Measurements from ENCODE around the gene EEIG1.

EEIG1 gene

DNA sequence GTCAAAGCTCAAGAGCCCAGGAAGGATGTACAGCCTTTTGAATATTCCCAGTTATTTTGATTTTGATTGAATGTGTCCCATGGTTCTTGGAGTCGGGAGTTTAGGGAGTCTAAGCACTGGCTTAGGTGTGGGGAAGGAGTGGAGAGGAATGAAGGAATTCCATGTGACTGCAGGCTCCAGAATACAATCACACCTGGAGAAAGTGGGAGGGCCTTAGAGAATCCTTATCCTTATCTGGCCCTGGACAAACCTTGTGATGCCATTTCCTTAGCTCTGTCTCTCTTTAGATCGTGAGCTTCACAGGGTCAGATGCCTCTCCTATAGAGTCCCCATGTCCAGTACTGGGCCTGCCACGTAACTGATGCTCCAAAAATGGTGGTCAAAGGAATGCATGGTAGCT is 4.2 kb upstream of the EEIG1 start:
- Mint-ChIP-seq H3K4me1 (peaks cover 32% of the 10 kb centered on the region), H3K9me3 (no peaks in the 10 kb centered on the region), H3K27ac (no peak overlapping the region), H3K4me3 (no peak overlapping the region), H3K36me3 (ENCODE audit: low read depth) (no peaks in the 10 kb centered on the region), H3K27me3 (no peaks in the 10 kb centered on the region)
- ATAC-seq = no peak
- DNase-seq = no peak

DNA sequence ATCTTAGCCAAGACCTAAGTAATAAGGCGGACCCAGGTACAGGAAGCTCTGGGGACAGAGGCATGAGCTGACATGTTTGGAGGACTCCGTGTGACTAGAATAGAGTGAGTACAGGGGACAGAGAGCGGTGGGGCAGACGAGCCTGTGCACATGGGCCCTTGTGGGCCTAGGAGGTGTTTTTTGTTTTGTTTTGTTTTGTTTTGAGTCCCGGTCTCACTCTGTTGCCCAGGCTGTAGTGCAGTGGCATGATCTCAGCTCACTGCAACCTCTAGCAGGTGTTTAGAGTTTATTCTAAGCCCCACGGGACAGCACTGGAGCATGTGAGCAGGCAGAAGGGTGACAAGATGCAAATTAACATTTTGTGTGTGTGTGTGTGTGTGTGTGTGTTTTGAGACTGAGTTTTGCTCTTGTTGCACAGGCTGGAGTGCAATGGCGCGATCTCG is 3.1 kb upstream of the EEIG1 start:
- Mint-ChIP-seq H3K27me3 (no peaks in the 10 kb centered on the region), H3K4me1 (peaks cover 38% of the 10 kb centered on the region), H3K27ac (peak overlapping the region; percentile 77), H3K36me3 (ENCODE audit: low read depth) (no peaks in the 10 kb centered on the region), H3K9me3 (no peaks in the 10 kb centered on the region), H3K4me3 (peak overlapping the region; percentile 5)
- DNase-seq (no peak), ATAC-seq (no peak)

DNA sequence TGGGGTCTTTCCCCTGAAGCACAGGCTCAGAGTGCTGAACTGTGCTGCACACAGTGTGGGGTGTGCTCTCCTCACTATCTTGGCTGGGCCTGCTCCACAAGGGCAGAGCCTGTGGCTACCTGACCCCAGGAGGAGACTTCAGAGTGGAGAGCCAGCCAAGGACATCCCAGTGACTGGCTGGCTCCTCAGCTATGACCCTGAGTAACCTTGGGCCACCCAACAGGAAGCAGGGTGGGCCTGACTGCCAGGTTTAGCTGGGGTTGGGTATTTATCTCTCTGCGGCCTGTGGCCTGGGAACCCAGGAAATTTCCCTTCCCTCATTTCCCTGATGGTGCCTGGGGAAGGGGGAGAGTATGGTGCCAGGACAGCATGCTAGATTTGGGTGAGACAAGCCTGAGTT is 2.1 kb upstream of the EEIG1 start:
- Mint-ChIP-seq H3K9me3 (no peaks in the 10 kb centered on the region), H3K4me3 (peak overlapping the region; percentile 47), H3K4me1 (peaks cover 43% of the 10 kb centered on the region), H3K27me3 (no peaks in the 10 kb centered on the region), H3K36me3 (ENCODE audit: low read depth) (no peaks in the 10 kb centered on the region), H3K27ac (peak overlapping the region; percentile 95)
- DNase-seq (no peak), ATAC-seq (no peak)

DNA sequence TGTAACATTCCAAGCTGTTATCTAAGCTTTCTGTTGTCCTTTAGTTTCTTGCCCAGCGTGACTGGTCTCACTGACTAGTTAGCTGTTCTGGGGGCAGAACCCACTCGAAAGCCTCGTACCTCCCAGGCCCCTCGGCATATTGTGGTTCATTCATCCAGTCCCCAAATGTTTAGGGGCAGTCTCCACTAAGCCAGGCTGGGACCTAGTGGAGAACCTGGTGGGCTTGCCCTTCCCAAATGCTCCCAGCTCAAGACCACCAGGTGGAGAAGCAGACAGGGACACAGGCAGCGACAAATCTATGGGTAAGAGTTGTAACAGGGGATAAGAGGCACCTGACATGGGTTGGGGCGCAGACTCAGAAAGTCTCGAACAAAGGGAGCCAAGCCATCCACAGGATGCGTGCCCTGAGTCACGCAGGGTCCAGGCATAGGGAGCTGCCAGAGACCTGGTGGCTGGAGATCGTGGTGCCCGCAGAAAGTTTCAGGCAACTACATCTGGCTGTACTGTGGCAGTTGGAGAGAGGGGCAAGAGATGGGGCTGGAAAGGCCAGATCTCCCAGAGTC is 851 bp upstream of the EEIG1 start:
- ATAC-seq (no peak), DNase-seq (peak; percentile 65)
- Mint-ChIP-seq H3K36me3 (ENCODE audit: low read depth) (no peaks in the 10 kb centered on the region), H3K27me3 (no peaks in the 10 kb centered on the region), H3K4me3 (peak overlapping the region; percentile 86), H3K9me3 (no peaks in the 10 kb centered on the region), H3K4me1 (peaks cover 55% of the 10 kb centered on the region), H3K27ac (peak overlapping the region; percentile 95)

DNA sequence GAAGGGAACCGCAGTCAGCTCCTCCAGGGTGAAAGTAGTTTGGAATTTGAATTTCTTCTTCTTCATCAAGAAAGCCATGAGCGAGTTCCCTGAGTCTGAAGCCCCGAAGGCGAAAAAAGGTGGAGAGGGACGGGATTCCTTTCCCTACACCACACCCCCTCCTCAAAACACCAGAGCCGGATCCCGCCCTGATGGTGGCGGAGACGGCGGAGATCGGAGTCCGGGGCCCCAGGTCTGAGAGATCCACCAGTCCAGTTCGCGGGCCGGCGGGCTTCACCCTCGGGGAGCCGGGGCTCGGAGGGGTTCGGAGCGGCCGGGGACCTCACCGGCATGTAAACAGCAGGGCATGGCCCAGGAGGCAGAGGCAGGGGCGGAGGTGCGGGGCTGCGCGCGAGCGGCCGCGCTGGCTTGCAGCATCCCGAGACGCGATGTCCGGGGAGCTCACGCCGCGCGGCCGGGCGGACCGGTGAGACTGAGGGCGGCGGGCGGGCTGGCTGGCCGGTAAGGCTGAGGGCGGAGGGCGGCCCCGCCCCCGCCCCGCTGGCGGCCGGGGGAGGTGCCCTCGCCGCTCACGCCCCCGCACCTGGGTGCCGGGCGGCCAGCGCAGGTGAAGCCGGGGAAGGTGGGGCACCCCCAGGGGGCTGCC is 606 bp downstream of the EEIG1 start:
- Mint-ChIP-seq H3K27ac (peak overlapping the region; percentile 72), H3K4me3 (peak overlapping the region; percentile 91), H3K4me1 (peaks cover 70% of the 10 kb centered on the region), H3K9me3 (no peaks in the 10 kb centered on the region), H3K27me3 (no peaks in the 10 kb centered on the region), H3K36me3 (ENCODE audit: low read depth) (no peaks in the 10 kb centered on the region)
- peak; percentile 58 for DNase-seq
- ATAC-seq = peak; percentile 4

DNA sequence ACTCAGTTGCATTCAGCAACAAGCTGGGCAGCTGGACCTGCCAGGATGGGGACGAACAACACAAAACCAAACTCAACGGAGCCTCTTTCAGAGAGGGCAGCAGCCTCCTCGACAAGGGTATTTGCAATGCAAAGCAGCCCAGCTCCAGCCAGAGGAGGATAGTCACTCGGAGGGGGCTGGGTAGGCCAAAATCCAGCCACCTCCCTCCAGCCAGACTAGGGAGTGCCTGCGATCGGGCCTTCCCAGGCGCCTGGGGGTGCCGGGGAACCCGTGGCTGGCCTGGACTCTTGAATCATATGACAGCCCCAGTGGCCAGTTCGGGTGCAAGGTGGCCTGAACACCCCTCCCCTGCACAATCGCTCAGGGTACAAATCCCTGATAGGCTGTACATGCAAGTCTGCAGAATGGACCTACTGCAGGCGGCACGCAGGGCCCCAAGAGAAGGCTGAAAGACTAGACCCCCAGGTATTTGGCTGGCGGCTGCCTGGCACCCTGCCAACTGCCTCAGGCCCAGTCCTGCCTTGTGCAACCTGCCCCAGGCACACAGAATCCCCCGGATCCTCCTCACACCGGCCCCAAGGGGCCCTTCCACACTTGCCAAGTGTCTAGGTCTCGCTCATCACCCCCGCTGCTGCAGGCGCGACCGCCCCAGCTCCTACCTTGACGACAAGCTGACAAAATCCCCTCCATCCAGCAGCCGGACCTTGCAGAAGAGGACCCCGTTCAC is 1.3 kb downstream of the EEIG1 start:
- no peaks in the 10 kb centered on the region for H3K36me3 Mint-ChIP-seq (ENCODE audit: low read depth)
- H3K9me3 Mint-ChIP-seq = no peaks in the 10 kb centered on the region
- peak overlapping the region; percentile 88 for H3K27ac Mint-ChIP-seq
- H3K4me3 Mint-ChIP-seq = peak overlapping the region; percentile 91
- no peaks in the 10 kb centered on the region for H3K27me3 Mint-ChIP-seq
- H3K4me1 Mint-ChIP-seq = peaks cover 74% of the 10 kb centered on the region
- DNase-seq = peak; percentile 42
- ATAC-seq = no peak

DNA sequence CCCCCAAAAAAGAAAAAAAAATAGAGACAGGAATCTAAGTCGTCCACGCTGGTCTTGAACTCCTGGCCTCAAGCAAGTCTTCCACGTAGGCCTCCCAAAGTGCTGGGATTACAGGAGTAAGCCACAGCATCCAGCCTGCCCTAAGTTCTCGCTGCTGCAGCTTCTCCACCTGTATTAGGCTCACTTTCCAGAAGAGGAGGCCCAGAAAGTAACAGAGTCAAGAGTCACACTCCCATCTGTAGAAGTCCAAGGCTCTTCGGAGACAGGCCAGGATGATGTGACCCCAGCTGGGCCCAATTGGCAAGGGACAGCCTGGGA is 1.8 kb downstream of the EEIG1 start:
- H3K4me1 Mint-ChIP-seq = peaks cover 78% of the 10 kb centered on the region

DNA sequence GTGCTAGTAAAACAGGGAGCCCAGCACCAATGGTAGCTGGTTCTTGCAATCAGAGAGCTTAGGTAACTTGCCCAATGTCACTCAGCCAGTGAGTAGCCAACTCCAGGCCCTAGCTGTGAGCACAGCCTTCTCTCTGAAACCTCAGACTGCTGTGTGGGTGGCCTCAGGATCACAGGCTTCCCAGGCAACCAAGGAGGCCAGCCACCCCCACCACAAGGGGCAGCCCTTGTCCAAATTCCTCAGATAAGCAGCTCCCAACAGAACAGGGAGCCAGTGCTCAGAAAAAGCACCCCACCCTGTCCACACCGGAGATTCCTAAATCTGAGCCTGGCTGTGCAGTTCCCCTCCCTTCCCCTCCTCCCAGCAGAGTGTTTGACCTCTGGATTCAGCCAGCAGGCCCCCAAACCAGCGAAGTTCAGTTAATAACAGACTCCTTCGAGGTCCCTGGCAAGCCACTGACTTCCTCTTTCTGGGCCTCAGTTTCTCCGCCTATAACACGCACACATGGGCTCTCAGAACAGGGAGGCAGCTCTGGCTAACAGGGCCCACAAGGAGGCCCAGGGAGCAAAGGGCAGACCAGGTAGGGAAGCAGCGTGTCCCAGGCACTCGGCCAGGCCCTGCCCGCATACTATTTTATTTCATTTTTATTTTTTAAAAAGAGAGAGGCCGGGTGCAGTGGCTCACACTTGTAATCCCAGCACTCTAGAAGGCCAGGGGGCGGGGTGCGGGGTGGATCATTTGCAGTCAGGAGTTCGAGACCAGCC is 2.7 kb downstream of the EEIG1 start:
- no peaks in the 10 kb centered on the region for H3K27me3 Mint-ChIP-seq
- DNase-seq = peak; percentile 34
- H3K4me3 Mint-ChIP-seq = peak overlapping the region; percentile 91
- H3K36me3 Mint-ChIP-seq (ENCODE audit: low read depth) = no peaks in the 10 kb centered on the region
- H3K9me3 Mint-ChIP-seq = no peaks in the 10 kb centered on the region
- peak overlapping the region; percentile 88 for H3K27ac Mint-ChIP-seq
- no peak for ATAC-seq
- H3K4me1 Mint-ChIP-seq = peaks cover 77% of the 10 kb centered on the region

More for the DNA sequence above, 1.8 kb downstream of the EEIG1 start:
- H3K4me3 Mint-ChIP-seq = peak overlapping the region; percentile 91
- peak overlapping the region; percentile 88 for H3K27ac Mint-ChIP-seq
- no peaks in the 10 kb centered on the region for H3K27me3 Mint-ChIP-seq
- ATAC-seq = no peak
- no peak for DNase-seq
- no peaks in the 10 kb centered on the region for H3K36me3 Mint-ChIP-seq (ENCODE audit: low read depth)
- no peaks in the 10 kb centered on the region for H3K9me3 Mint-ChIP-seq

DNA sequence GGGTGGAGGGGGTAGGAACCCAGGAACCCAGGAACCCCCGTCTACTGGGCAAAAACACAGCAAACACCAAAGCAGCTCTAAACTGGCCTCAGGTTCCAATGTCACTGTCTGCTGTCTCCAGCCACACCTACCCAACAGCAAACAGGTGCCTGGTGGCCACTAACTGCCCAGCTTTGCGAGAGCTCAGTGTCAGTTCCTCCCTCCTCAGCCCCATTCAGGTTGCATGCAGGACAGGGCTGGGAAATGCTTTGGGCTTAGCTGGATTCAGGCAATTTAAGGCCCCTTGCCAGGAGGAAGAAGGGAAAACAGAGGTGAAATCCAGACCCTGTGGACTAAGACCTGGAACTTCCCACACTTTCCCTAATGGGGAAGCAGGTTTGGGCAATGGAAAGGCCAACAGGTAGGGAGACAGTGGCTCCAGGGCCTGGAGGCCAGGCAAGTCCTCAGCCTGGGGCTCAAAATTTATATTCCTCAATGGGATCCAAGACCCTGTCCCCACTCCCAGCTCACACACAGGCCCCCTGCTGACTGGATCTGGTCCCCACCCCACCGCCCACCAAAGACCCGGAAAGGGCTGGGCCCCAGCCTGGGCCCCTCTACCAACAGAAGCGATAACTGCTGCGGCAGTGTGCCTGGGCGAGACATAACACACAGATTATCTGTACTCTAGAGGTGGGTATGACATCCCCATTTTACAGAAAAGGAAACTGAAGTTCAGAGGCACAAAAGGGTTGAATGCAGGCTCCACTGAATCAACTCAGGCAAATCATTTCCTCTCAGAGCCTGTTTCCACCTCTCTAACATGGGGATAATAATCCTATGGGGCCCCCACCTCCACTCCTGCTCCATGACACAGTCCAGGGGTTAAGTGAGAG is 3.5 kb downstream of the EEIG1 start:
- Mint-ChIP-seq H3K27ac (peak overlapping the region; percentile 88), H3K36me3 (ENCODE audit: low read depth) (no peaks in the 10 kb centered on the region), H3K4me3 (peak overlapping the region; percentile 91), H3K27me3 (no peaks in the 10 kb centered on the region), H3K9me3 (no peaks in the 10 kb centered on the region), H3K4me1 (peaks cover 77% of the 10 kb centered on the region)
- ATAC-seq = no peak
- peak; percentile 50 for DNase-seq

DNA sequence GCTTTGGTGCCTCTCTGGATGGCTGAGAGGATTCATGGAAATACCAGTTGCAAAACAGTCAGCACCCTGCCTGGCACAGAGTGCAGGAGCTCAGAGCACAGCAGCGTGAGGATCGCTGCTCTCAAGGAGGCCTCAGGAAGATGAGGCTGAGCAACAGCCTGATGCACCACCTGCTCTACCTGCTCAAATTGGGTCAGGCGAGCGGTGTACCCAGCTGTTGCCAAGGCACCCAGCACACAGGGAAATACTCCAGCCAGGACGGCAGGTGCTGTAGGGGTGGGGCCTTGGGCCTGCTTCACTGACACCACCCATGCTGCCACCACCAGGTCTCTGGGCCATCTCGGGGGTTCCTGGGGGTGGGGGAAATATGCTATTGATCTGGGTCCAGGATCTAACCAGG is 4.3 kb downstream of the EEIG1 start:
- peak overlapping the region; percentile 88 for H3K27ac Mint-ChIP-seq
- H3K27me3 Mint-ChIP-seq = no peaks in the 10 kb centered on the region
- no peaks in the 10 kb centered on the region for H3K36me3 Mint-ChIP-seq (ENCODE audit: low read depth)
- no peak for ATAC-seq
- H3K9me3 Mint-ChIP-seq = no peaks in the 10 kb centered on the region
- H3K4me3 Mint-ChIP-seq = peak overlapping the region; percentile 91
- H3K4me1 Mint-ChIP-seq = peaks cover 79% of the 10 kb centered on the region
- DNase-seq = no peak

DNA sequence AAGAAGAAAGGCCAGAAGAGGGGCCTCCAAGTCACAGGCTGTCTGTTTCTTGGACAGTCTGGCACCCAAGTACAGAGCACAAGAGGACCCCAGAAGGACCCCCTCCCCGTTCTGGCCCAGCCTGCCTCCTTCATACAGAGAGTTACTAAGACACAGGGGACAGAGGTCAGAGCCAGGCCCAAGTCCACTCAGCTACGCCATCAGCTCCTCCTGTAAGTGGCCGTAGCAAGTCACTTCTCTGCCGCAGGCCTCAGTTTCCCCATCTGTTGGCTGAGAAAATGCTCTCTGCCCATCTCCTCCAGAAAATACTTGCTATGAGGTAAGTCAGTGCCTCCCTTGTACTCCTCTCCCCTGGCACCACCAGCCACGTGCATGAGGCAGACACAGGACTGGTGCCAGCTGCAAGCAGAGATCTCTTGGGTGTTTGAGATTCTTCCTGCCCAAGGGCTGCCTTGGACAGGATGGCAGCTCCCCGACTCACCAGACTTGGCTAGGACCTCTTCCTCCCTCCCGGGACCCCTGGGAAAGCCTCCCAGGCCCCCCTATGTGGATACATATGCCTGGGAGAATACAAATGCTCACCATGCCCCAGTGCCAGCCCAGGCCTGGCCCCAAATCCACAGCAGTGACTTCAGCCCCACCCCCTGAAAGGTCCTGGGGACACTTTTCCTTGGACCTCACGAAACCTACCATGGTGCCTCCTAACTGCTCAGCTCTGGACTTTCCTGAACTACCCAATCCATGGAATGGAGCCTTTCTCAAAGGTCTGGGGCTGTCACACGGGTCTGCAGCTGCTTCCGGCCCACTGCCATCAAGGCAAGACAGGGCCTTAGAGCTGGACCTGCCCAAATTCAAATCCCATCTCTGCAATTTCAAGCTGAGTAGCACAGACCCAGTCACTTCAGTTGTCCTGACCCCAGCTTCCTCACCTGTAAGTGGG is 5.1 kb downstream of the EEIG1 start:
- Mint-ChIP-seq H3K4me1 (peaks cover 81% of the 10 kb centered on the region), H3K27ac (peak overlapping the region; percentile 88)

DNA sequence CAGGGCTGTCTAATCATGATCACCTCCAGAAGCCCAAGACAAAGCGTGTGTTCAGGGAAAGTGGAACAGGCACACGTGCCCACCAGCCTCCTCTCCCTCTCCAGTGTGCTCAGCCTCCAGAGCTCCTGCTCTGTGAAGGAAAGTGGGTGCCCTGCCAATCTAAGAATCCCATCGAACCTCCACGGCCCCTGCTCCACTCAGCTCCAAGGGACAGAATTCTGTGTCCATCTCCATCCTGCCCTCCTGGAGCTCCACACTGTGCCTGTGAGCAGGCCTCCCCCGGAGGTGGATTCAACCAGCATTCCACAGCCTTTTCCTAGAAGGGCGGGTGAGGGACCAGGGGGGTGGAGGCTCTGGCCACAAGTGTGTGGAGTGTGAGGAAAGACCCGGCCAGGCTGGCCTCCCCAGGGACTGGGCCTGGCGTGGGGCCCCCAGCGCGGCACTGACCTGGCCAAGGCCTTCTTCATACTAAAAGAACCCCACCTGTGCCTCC is 6.0 kb downstream of the EEIG1 start:
- Mint-ChIP-seq H3K4me3 (peak overlapping the region; percentile 91), H3K27ac (peak overlapping the region; percentile 88), H3K4me1 (peaks cover 88% of the 10 kb centered on the region), H3K9me3 (no peaks in the 10 kb centered on the region), H3K27me3 (no peaks in the 10 kb centered on the region), H3K36me3 (ENCODE audit: low read depth) (peaks cover 2% of the 10 kb centered on the region)
- no peak for ATAC-seq
- no peak for DNase-seq

More for the DNA sequence above, 5.1 kb downstream of the EEIG1 start:
- DNase-seq (no peak), ATAC-seq (no peak)
- H3K36me3 Mint-ChIP-seq (ENCODE audit: low read depth) = no peaks in the 10 kb centered on the region
- H3K4me3 Mint-ChIP-seq = peak overlapping the region; percentile 91
- H3K9me3 Mint-ChIP-seq = no peaks in the 10 kb centered on the region
- H3K27me3 Mint-ChIP-seq = no peaks in the 10 kb centered on the region

All from activated naive CD8-positive, alpha-beta T cell treated with anti-CD3 and anti-CD28 coated beads, Interleukin-2, amount 50 U/mL, for 24 hours (primary cell).